ENCODE measurements around the gene CLIP4. TPM values are rescaled to one million over a fixed set of nuclear protein-coding genes. Genes with fewer than 3 reads are reported as not detected.

CLIP4 gene
- total RNA-seq, 1 experiment from 2014 or later: 134 TPM

- Histone ChIP-seq H3K27me3 (ENCODE audit: insufficient read depth, low read depth) (no peaks in the 10 kb centered on the region), H4K20me1 (ENCODE audit: insufficient read depth) (no peaks in the 10 kb centered on the region), H3K4me2 (no peak overlapping the region), H3K4me1 (replicated peaks; ENCODE audit: insufficient read depth) (peaks cover 35% of the 10 kb centered on the region), H3F3A (ENCODE audit: insufficient read depth, low read depth) (peaks cover 22% of the 10 kb centered on the region), H2AFZ (no peak overlapping the region), H3K4me3 (no peak overlapping the region), H3K36me3 (ENCODE audit: low read depth) (no peaks in the 10 kb centered on the region), H3K9me2 (ENCODE audit: insufficient read depth) (no peaks in the 10 kb centered on the region; the same call in 1 of the 2 replicates), H3K27ac (no peak overlapping the region), H3K79me2 (ENCODE audit: low read depth) (no peaks in the 10 kb centered on the region), H3K9me3 (ENCODE audit: insufficient read depth, low read depth) (no peaks in the 10 kb centered on the region)
- DNase-seq: no peak
- BruUV-seq (replicated peaks): no TSS peak
- ChIA-PET POLR2A (ENCODE audit: unreplicated experiment) (no interaction called here), CTCF (interaction anchor here (0.6 kb wide), 1 partner anchor 23 kb away, joined by 7 read pairs; no protein-coding TSS in a partner anchor)
- TF ChIP-seq EZH2 (IDR thresholded peaks at IDR 0.05; ENCODE audit: low read depth): no peak
- TF ChIP-seq, protein P1, sequence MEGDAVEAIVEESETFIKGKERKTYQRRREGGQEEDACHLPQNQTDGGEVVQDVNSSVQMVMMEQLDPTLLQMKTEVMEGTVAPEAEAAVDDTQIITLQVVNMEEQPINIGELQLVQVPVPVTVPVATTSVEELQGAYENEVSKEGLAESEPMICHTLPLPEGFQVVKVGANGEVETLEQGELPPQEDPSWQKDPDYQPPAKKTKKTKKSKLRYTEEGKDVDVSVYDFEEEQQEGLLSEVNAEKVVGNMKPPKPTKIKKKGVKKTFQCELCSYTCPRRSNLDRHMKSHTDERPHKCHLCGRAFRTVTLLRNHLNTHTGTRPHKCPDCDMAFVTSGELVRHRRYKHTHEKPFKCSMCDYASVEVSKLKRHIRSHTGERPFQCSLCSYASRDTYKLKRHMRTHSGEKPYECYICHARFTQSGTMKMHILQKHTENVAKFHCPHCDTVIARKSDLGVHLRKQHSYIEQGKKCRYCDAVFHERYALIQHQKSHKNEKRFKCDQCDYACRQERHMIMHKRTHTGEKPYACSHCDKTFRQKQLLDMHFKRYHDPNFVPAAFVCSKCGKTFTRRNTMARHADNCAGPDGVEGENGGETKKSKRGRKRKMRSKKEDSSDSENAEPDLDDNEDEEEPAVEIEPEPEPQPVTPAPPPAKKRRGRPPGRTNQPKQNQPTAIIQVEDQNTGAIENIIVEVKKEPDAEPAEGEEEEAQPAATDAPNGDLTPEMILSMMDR (conservative IDR thresholded peaks at IDR 0.05): no peak
- intact Hi-C loops (cut with micrococcal nuclease; ENCODE audit: unreplicated experiment): no loop called here
These were observed 10.5 kb upstream of the CLIP4 start for GRCh38 chr2:29104688-29105087.

DNA sequence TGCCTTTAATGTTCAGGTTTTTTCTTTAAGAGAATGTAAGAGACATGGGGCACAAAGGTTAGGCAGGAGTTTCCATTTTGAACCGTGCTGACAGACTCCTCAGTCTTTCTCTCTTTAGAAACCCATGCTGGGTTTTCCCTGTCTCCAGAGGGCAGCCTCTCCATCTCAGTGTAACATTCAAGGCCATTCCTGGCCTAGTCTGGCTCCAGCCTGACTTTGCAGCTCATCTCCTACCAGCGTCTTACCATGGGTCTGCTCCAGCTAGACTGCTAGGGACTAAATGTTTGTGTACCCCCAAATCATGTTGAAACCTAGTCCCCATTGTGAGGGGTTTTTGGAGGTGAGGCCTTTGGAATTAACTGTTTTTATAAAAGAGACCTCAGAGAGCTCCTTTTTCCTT lies 9.8 kb upstream of the CLIP4 start:
- Histone ChIP-seq H2AFZ (0 out of 2 replicates have a peak overlapping the region, but pooled peaks have one; percentile 1), H3K9me2 (ENCODE audit: insufficient read depth) (no peaks in the 10 kb centered on the region; the same call in 1 of the 2 replicates), H3K4me1 (replicated peaks; ENCODE audit: insufficient read depth) (peaks cover 42% of the 10 kb centered on the region), H3K4me3 (no peak overlapping the region), H3K27me3 (ENCODE audit: insufficient read depth, low read depth) (no peaks in the 10 kb centered on the region), H3F3A (ENCODE audit: insufficient read depth, low read depth) (peaks cover 28% of the 10 kb centered on the region), H3K9me3 (ENCODE audit: insufficient read depth, low read depth) (no peaks in the 10 kb centered on the region), H3K27ac (peak overlapping the region; percentile 97; the same call in 1 of the 2 replicates), H3K79me2 (ENCODE audit: low read depth) (no peaks in the 10 kb centered on the region), H4K20me1 (ENCODE audit: insufficient read depth) (no peaks in the 10 kb centered on the region), H3K4me2 (no peak overlapping the region), H3K36me3 (ENCODE audit: low read depth) (no peaks in the 10 kb centered on the region)
- DNase-seq: no peak
- CTCF ChIA-PET: no interaction called here
- BruUV-seq (replicated peaks): no TSS peak
- intact Hi-C loops (cut with micrococcal nuclease; ENCODE audit: unreplicated experiment): no loop called here
- POLR2A ChIA-PET (ENCODE audit: unreplicated experiment): interaction anchor here (0.6 kb wide), 1 partner anchor 235 kb away, joined by 3 read pairs; the partner anchor contains the start of gene TRMT61B
- TF ChIP-seq EZH2 (IDR thresholded peaks at IDR 0.05; ENCODE audit: low read depth): no peak
- TF ChIP-seq, protein P1 (conservative IDR thresholded peaks at IDR 0.05): no peak

GRCh38 chr2:29106256-29106655 lies 9.0 kb upstream of the CLIP4 start:
- H3F3A ChIP-seq (ENCODE audit: insufficient read depth, low read depth): peaks cover 32% of the 10 kb centered on the region
- no peaks in the 10 kb centered on the region for H3K27me3 ChIP-seq (ENCODE audit: insufficient read depth, low read depth)
- CTCF ChIA-PET: interaction anchor here (0.7 to 0.8 kb wide), 2 partner anchors 10 to 1443 kb away, joined by 3 read pairs; partner anchors contain the start of gene SUPT7L
- H3K27ac ChIP-seq: peak overlapping the region; percentile 97
- H3K4me2 ChIP-seq: peak overlapping the region; percentile 44
- TF ChIP-seq, protein P1 (conservative IDR thresholded peaks at IDR 0.05): no peak
- TF ChIP-seq EZH2 (IDR thresholded peaks at IDR 0.05; ENCODE audit: low read depth): no peak
- H3K9me2 ChIP-seq (ENCODE audit: insufficient read depth): no peaks in the 10 kb centered on the region; the same call in 1 of the 2 replicates
- H4K20me1 ChIP-seq (ENCODE audit: insufficient read depth): no peaks in the 10 kb centered on the region
- H3K4me1 ChIP-seq (replicated peaks; ENCODE audit: insufficient read depth): peaks cover 51% of the 10 kb centered on the region
- POLR2A ChIA-PET (ENCODE audit: unreplicated experiment): interaction anchor here (0.5 to 0.9 kb wide), 4 partner anchors 13 to 770 kb away, joined by 3 to 5 read pairs (median 3); no protein-coding TSS in a partner anchor
- no TSS peak for BruUV-seq (replicated peaks)
- H3K36me3 ChIP-seq (ENCODE audit: low read depth): no peaks in the 10 kb centered on the region
- intact Hi-C loops (cut with micrococcal nuclease; ENCODE audit: unreplicated experiment): no loop called here
- no peak overlapping the region for H2AFZ ChIP-seq
- no peak for DNase-seq
- H3K79me2 ChIP-seq (ENCODE audit: low read depth): no peaks in the 10 kb centered on the region
- no peaks in the 10 kb centered on the region for H3K9me3 ChIP-seq (ENCODE audit: insufficient read depth, low read depth)
- H3K4me3 ChIP-seq: no peak overlapping the region

Data from PC-9 (cell line).